ENCODE measurements around the gene FAM168B. TPM values are rescaled to one million over a fixed set of nuclear protein-coding genes. Genes with fewer than 3 reads are reported as not detected.
"Not testable (repeated sequence)": the region's sequence is repeated elsewhere in the genome, so short reads cannot be mapped to it uniquely, and the experiment has no call there.

The FAM168B gene
- total and polyA plus RNA-seq, 3 experiments from 2014 or later: 40.4 to 97.6 (median 93.1) TPM

DNA sequence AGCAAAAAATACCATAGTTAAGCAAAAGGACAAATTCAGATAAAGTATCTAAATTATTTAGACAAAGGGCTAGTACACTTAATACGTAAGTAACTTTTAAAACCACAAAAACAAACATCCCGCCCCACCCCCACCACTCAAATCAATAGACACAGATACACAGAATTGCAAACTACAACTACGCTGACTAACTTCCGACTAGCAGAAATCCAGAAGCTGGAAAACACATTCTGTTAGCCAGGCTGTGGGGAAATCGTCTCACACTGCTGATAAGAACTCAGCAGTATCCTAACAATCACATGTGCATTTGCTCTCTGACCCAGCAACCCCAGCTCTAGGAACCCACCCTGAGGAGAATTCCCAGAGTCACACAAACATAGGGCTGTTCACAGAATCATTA lies 16.6 kb downstream of the FAM168B start:
- H3K4me3 ChIP-seq (ENCODE audit: low read length): no peak overlapping the region
- CTCF ChIA-PET: no interaction called here
- H3K9me3 ChIP-seq (ENCODE audit: low read length): no peaks in the 10 kb centered on the region
- no peaks in the 10 kb centered on the region for H3K4me1 ChIP-seq (ENCODE audit: insufficient read depth, low read length)
- Mint-ChIP-seq H3K27ac (peak overlapping the region in 1 of 8 donors; percentile 54), H3K27me3 (no peaks in the 10 kb centered on the region), H3K9me3 (no peaks in the 10 kb centered on the region), H3K4me3 (no peak overlapping the region), H3K4me1 (peaks cover 55 to 78% (median 73%) of the 10 kb centered on the region in 3 donors), H3K36me3 (peaks cover 2 to 87% (median 23%) of the 10 kb centered on the region in 3 donors)
- H3K27ac ChIP-seq (ENCODE audit: low read depth, low read length): no peak overlapping the region
- H3K27me3 ChIP-seq (ENCODE audit: insufficient read depth, low read length, poor library complexity, severe bottlenecking): no peaks in the 10 kb centered on the region
- no peak for DNase-seq
- H3K36me3 ChIP-seq (ENCODE audit: insufficient read depth, low read length): peaks cover 44% of the 10 kb centered on the region
- POLR2A ChIA-PET: no interaction called here

- H3K9me3 Mint-ChIP-seq; H3K27me3 Mint-ChIP-seq; DNase-seq; H3K4me1 ChIP-seq (ENCODE audit: insufficient read depth, low read length); H3K4me3 ChIP-seq (ENCODE audit: low read length); H3K9me3 ChIP-seq (ENCODE audit: low read length); H3K4me3 Mint-ChIP-seq; H3K27ac ChIP-seq (ENCODE audit: low read depth, low read length); POLR2A ChIA-PET; H3K27me3 ChIP-seq (ENCODE audit: insufficient read depth, low read length, poor library complexity, severe bottlenecking); CTCF ChIA-PET: not testable (repeated sequence)
- peaks cover 43% of the 10 kb centered on the region for H3K36me3 ChIP-seq (ENCODE audit: insufficient read depth, low read length)
- Mint-ChIP-seq H3K4me1 (peaks cover 52 to 78% (median 72%) of the 10 kb centered on the region in 3 donors), H3K36me3 (peaks cover 0 to 86% (median 21%) of the 10 kb centered on the region in 3 donors), H3K27ac (peak overlapping the region in 2 of 8 donors; percentile 29 to 70)
These were observed 17.7 kb downstream of the FAM168B start for GRCh38 chr2:131075578-131075977.

- CTCF ChIA-PET; DNase-seq; H3K9me3 Mint-ChIP-seq; H3K4me1 ChIP-seq (ENCODE audit: insufficient read depth, low read length); H3K27me3 ChIP-seq (ENCODE audit: insufficient read depth, low read length, poor library complexity, severe bottlenecking); H3K27ac ChIP-seq (ENCODE audit: low read depth, low read length); H3K4me3 ChIP-seq (ENCODE audit: low read length); H3K27me3 Mint-ChIP-seq; H3K9me3 ChIP-seq (ENCODE audit: low read length); POLR2A ChIA-PET; H3K4me3 Mint-ChIP-seq: not testable (repeated sequence)
- peaks cover 10% of the 10 kb centered on the region for H3K36me3 ChIP-seq (ENCODE audit: insufficient read depth, low read length)
- Mint-ChIP-seq H3K4me1 (peaks cover 39 to 73% (median 57%) of the 10 kb centered on the region in 3 donors), H3K27ac (peak overlapping the region in 1 of 8 donors; percentile 74), H3K36me3 (peaks cover 0 to 75% (median 18%) of the 10 kb centered on the region in 3 donors)
These were observed 25.1 kb downstream of the FAM168B start for GRCh38 chr2:131068172-131068571.

GRCh38 chr2:131067465-131068125 lies 25.7 kb downstream of the FAM168B start:
- H3K27ac ChIP-seq (ENCODE audit: low read depth, low read length): no peak overlapping the region
- ChIA-PET CTCF (no interaction called here), POLR2A (no interaction called here)
- no peaks in the 10 kb centered on the region for H3K4me1 ChIP-seq (ENCODE audit: insufficient read depth, low read length)
- no peak for DNase-seq
- no peaks in the 10 kb centered on the region for H3K27me3 ChIP-seq (ENCODE audit: insufficient read depth, low read length, poor library complexity, severe bottlenecking)
- H3K36me3 ChIP-seq (ENCODE audit: insufficient read depth, low read length): peaks cover 10% of the 10 kb centered on the region
- Mint-ChIP-seq H3K4me3 (no peak overlapping the region), H3K27me3 (no peaks in the 10 kb centered on the region), H3K9me3 (no peaks in the 10 kb centered on the region), H3K36me3 (peaks cover 0 to 73% (median 18%) of the 10 kb centered on the region in 3 donors), H3K27ac (peak overlapping the region in 5 of 8 donors; percentile 2 to 85 (median 3)), H3K4me1 (peaks cover 40 to 74% (median 59%) of the 10 kb centered on the region in 3 donors)
- no peaks in the 10 kb centered on the region for H3K9me3 ChIP-seq (ENCODE audit: low read length)
- no peak overlapping the region for H3K4me3 ChIP-seq (ENCODE audit: low read length)

DNA sequence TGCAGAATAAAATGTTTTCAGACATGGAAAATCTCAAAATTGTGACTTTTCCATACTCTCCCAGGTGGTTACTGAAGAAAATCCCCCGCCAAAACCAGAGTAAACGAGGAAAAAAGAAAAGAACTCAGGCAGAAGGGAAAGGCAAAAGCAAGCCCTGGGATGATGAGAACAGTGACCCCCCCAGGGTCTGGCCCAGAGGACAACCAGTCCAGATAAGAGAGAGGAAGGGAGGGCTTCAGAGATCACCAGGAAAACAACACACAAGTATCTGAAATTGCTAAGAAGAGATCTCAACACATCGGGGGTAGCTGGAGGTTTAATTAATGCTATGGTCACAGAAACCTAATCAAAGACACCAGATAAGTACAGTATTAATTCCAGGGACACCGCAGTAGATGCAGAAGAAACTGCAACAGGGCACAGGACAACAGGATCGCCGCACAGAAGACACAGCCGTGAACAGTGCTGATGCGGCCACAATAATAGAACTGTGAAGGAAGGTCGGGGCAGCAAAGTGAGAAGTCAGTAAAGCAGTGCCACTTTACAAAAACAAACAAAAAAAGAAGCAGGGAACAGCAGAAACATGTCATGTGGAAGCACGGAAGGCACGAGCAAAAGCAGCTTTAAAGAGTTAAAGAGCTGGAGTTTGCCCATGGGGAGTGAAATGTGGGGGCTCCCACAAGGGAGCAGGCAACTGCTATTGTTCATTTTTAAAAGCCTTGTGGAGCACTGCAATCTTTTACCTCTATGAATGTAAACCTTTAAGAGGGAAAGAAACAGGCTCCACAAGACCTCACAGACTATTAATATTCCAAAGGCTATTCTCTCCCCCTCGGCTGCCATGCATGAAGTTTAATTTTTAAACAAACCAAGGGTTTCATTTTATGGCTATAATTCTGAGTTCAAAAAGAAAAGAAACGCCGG lies 28.4 kb downstream of the FAM168B start:
- Histone ChIP-seq H3K27ac (ENCODE audit: low read depth, low read length) (no peak overlapping the region), H3K36me3 (ENCODE audit: insufficient read depth, low read length) (peaks cover 3% of the 10 kb centered on the region), H3K4me1 (ENCODE audit: insufficient read depth, low read length) (no peaks in the 10 kb centered on the region), H3K4me3 (ENCODE audit: low read length) (no peak overlapping the region), H3K9me3 (ENCODE audit: low read length) (no peaks in the 10 kb centered on the region), H3K27me3 (ENCODE audit: insufficient read depth, low read length, poor library complexity, severe bottlenecking) (no peaks in the 10 kb centered on the region)
- Mint-ChIP-seq H3K36me3 (peaks cover 0 to 69% (median 18%) of the 10 kb centered on the region in 3 donors), H3K4me1 (peaks cover 39 to 73% (median 58%) of the 10 kb centered on the region in 3 donors), H3K27me3 (no peaks in the 10 kb centered on the region), H3K4me3 (peak overlapping the region in 1 of 7 donors; percentile 72), H3K9me3 (no peaks in the 10 kb centered on the region), H3K27ac (peak overlapping the region in 4 of 8 donors; percentile 9 to 77 (median 12))
- DNase-seq: no peak
- ChIA-PET CTCF (interaction anchor here (1.6 to 2.0 kb wide), 2 partner anchors 20 to 24 kb away, joined by 4 to 9 read pairs; no protein-coding TSS in a partner anchor), POLR2A (no interaction called here)

GRCh38 chr2:131063501-131064283 lies 29.6 kb downstream of the FAM168B start:
- H3K36me3 Mint-ChIP-seq: peaks cover 0 to 73% (median 16%) of the 10 kb centered on the region in 3 donors
- Histone ChIP-seq H3K4me3 (ENCODE audit: low read length) (no peak overlapping the region), H3K27ac (ENCODE audit: low read depth, low read length) (no peak overlapping the region), H3K36me3 (ENCODE audit: insufficient read depth, low read length) (peaks cover 11% of the 10 kb centered on the region), H3K9me3 (ENCODE audit: low read length) (no peaks in the 10 kb centered on the region), H3K4me1 (ENCODE audit: insufficient read depth, low read length) (no peaks in the 10 kb centered on the region), H3K27me3 (ENCODE audit: insufficient read depth, low read length, poor library complexity, severe bottlenecking) (no peaks in the 10 kb centered on the region)
- ChIA-PET POLR2A (no interaction called here), CTCF (no interaction called here)
- no peak for DNase-seq
- no peaks in the 10 kb centered on the region for H3K9me3 Mint-ChIP-seq
- no peaks in the 10 kb centered on the region for H3K27me3 Mint-ChIP-seq
- H3K27ac Mint-ChIP-seq: peak overlapping the region in 1 of 8 donors; percentile 45
- H3K4me1 Mint-ChIP-seq: peaks cover 43 to 77% (median 65%) of the 10 kb centered on the region in 3 donors
- no peak overlapping the region for H3K4me3 Mint-ChIP-seq

DNA sequence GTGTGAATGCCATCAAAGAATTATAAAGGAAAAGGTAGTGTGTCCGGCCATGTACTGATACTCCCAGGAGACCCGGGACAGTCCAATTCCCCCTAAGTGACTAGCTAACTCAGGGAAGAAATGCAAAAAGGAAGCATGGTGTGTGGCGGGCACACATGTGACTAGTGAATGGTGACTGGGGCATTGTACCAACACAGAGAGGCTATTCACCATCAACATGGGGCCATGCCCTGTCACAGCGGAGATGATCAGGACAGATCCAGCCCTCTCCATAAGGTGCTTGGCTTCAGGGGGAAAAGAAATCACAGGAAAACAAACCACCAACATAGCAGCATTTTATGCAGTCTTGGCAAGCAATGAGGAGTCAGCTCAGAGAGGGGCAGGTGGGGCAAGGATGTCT lies 34.3 kb downstream of the FAM168B start:
- peaks cover 34 to 68% (median 60%) of the 10 kb centered on the region in 3 donors for H3K4me1 Mint-ChIP-seq
- no peak overlapping the region for H3K4me3 Mint-ChIP-seq
- Histone ChIP-seq H3K9me3 (ENCODE audit: low read length) (no peaks in the 10 kb centered on the region), H3K4me1 (ENCODE audit: insufficient read depth, low read length) (no peaks in the 10 kb centered on the region), H3K4me3 (ENCODE audit: low read length) (no peak overlapping the region), H3K27ac (ENCODE audit: low read depth, low read length) (no peak overlapping the region), H3K27me3 (ENCODE audit: insufficient read depth, low read length, poor library complexity, severe bottlenecking) (no peaks in the 10 kb centered on the region), H3K36me3 (ENCODE audit: insufficient read depth, low read length) (peaks cover 37% of the 10 kb centered on the region)
- H3K27me3 Mint-ChIP-seq: no peaks in the 10 kb centered on the region
- ChIA-PET POLR2A (no interaction called here), CTCF (no interaction called here)
- H3K9me3 Mint-ChIP-seq: no peaks in the 10 kb centered on the region
- DNase-seq: no peak
- H3K36me3 Mint-ChIP-seq: peaks cover 5 to 83% (median 14%) of the 10 kb centered on the region in 3 donors
- H3K27ac Mint-ChIP-seq: peak overlapping the region in 3 of 8 donors; percentile 9 to 70 (median 64)

Measured in CD8-positive, alpha-beta memory T cell (primary cell).